H1 (cell line): ENCODE data around the gene ZNF669. TPM values are rescaled to one million over a fixed set of nuclear protein-coding genes. Genes with fewer than 3 reads are reported as not detected.

ENCODE experiments used
- CTCF ChIA-PET: fragments of 300-600 bp; sonication (Branson Sonifier 250); formaldehyde crosslinking; loops from one replicate; lab custom pipeline; 2021; ENCODE audit not compliant: partially characterized antibody; lab: Charles Lee
- POLR2A ChIA-PET: fragments of 300-600 bp; sonication (Branson Sonifier 250); formaldehyde crosslinking; loops from one replicate; lab custom pipeline; 2021; ENCODE audit warnings: inconsistent platforms; ENCODE audit not compliant: partially characterized antibody; lab: Charles Lee
- DNase-seq, 2 experiments: peaks; one replicate each; pipeline versions ENCODE4 v3.0.0 to v3.0.0-alpha.2; 2010 to 2022; ENCODE audit warnings: low spot score in 2 of 2, low read depth in 1 of 2, mixed read lengths in 1 of 2
- FAIRE-seq: peaks from 2 replicates; lab custom pipeline; 2011; peaks lifted over from hg19 to GRCh38; lab: Jason Lieb, UNC
- H2AFZ ChIP-seq: 2 replicates; pipeline ENCODE4 v1.8.1; 2012; ENCODE audit warnings: low read length, inconsistent platforms
- H2AK5ac ChIP-seq: 2 replicates; pipeline ENCODE4 v1.6.1; 2013; ENCODE audit warnings: low read depth, low read length
- H2BK120ac ChIP-seq: replicated peaks from 2 replicates; pipeline ENCODE3; 2013; ENCODE audit warnings: low read depth, low read length, inconsistent platforms
- H2BK12ac ChIP-seq: 2 replicates; pipeline ENCODE4 v1.6.1; 2013; ENCODE audit warnings: low read depth, low read length
- H2BK15ac ChIP-seq: 2 replicates; pipeline ENCODE4 v1.6.1; 2013; ENCODE audit warnings: low read length
- H2BK20ac ChIP-seq: 2 replicates; pipeline ENCODE4 v1.6.1; 2013; ENCODE audit warnings: low read length
- H2BK5ac ChIP-seq: 2 replicates; pipeline ENCODE4 v1.6.1; 2013; ENCODE audit warnings: low read depth, low read length
- H3K14ac ChIP-seq: 2 replicates; pipeline ENCODE4 v1.6.1; 2013; ENCODE audit warnings: inconsistent platforms; ENCODE audit not compliant: insufficient read length
- H3K18ac ChIP-seq: 2 replicates; pipeline ENCODE4 v1.6.1; 2013; ENCODE audit warnings: low read length; ENCODE audit errors: extremely low read depth
- H3K23ac ChIP-seq: 2 replicates; pipeline ENCODE4 v1.6.1; 2013; ENCODE audit warnings: inconsistent platforms; ENCODE audit not compliant: insufficient read length
- H3K23me2 ChIP-seq: 2 replicates; pipeline ENCODE4 v1.6.1; 2013; ENCODE audit warnings: low read depth, low read length
- H3K27ac ChIP-seq: 2 replicates; pipeline ENCODE4 v1.6.1; 2011; ENCODE audit warnings: low read depth, low read length, inconsistent platforms
- H3K27me3 ChIP-seq, 4 experiments: replicated peaks in 1 of 4; 1 replicate in 1 of 4; 2 replicates in 3 of 4; pipeline versions ENCODE4 v1.6.1 to v1.8.1; 2011 to 2013; ENCODE audit warnings: low read length in 3 of 4, mild to moderate bottlenecking in 3 of 4, inconsistent platforms in 2 of 4, mixed read lengths in 2 of 4, moderate library complexity in 1 of 4; ENCODE audit not compliant: control insufficient read depth in 3 of 4, insufficient read depth in 3 of 4; ENCODE audit errors: extremely low read depth in 1 of 4
- H3K36me3 ChIP-seq, 4 experiments: 2 replicates each; pipeline versions ENCODE4 v1.6.1 to v1.8.1; 2011 to 2013; ENCODE audit warnings: mild to moderate bottlenecking in 4 of 4, low read length in 3 of 4, moderate library complexity in 2 of 4, control low read depth in 1 of 4, inconsistent platforms in 1 of 4; ENCODE audit not compliant: insufficient read depth in 4 of 4, control insufficient read depth in 2 of 4
- H3K4ac ChIP-seq: replicated peaks from 2 replicates; pipeline ENCODE3; 2013; ENCODE audit warnings: low read length, low read depth, mixed read lengths, inconsistent platforms; ENCODE audit not compliant: insufficient read length
- H3K4me1 ChIP-seq, 4 experiments: replicated peaks in 1 of 4; 1 replicate in 1 of 4; 2 replicates in 3 of 4; pipeline versions ENCODE4 v1.6.1 to v1.8.1; 2011 to 2013; ENCODE audit warnings: low read length in 3 of 4, inconsistent platforms in 2 of 4, mixed read lengths in 1 of 4; ENCODE audit not compliant: insufficient read depth in 4 of 4, control insufficient read depth in 3 of 4
- H3K4me2 ChIP-seq, 2 experiments: 2 replicates each; pipeline versions ENCODE4 v1.6.1 to v1.8.1; 2011 to 2013; ENCODE audit warnings: low read depth in 2 of 2, low read length in 2 of 2, control low read depth in 1 of 2, inconsistent platforms in 1 of 2, mild to moderate bottlenecking in 1 of 2; ENCODE audit not compliant: insufficient read depth in 1 of 2
- H3K4me3 ChIP-seq, 4 experiments: fragments of 200-600, 300-600 bp in 1 of 4; sonication (generic), shearing (Covaris generic), sonication (Bioruptor Twin) in 1 of 4; 2 replicates each; pipeline versions ENCODE4 v1.5.1 to v1.8.1; 2011 to 2016; ENCODE audit warnings: low read length in 4 of 4, low read depth in 3 of 4, control low read depth in 2 of 4, inconsistent platforms in 2 of 4, mild to moderate bottlenecking in 2 of 4, mixed read lengths in 1 of 4, moderate library complexity in 1 of 4; ENCODE audit not compliant: insufficient read depth in 2 of 4; ENCODE audit errors: extremely low read depth in 1 of 4
- H3K56ac ChIP-seq: replicated peaks from 2 replicates; pipeline ENCODE3; 2013; ENCODE audit warnings: low read depth, mild to moderate bottlenecking, mixed read lengths, low read length, inconsistent platforms; ENCODE audit not compliant: insufficient read length
- H3K79me1 ChIP-seq: 2 replicates; pipeline ENCODE4 v1.6.1; 2013; ENCODE audit warnings: low read depth, low read length, control low read depth
- H3K79me2 ChIP-seq, 2 experiments: 2 replicates each; pipeline versions ENCODE4 v1.6.1 to v1.8.1; 2012 to 2013; ENCODE audit warnings: low read length in 2 of 2, mild to moderate bottlenecking in 2 of 2, inconsistent platforms in 1 of 2; ENCODE audit not compliant: insufficient read depth in 2 of 2, control insufficient read depth in 1 of 2
- H3K9ac ChIP-seq, 4 experiments: replicated peaks in 1 of 4; 1 replicate in 1 of 4; 2 replicates in 3 of 4; pipeline versions ENCODE4 v1.6.1 to v1.8.1; 2011 to 2013; ENCODE audit warnings: low read depth in 3 of 4, low read length in 3 of 4, control low read depth in 2 of 4, mild to moderate bottlenecking in 2 of 4, moderate library complexity in 2 of 4, inconsistent platforms in 1 of 4; ENCODE audit errors: extremely low read depth in 1 of 4
- H3K9me3 ChIP-seq, 2 experiments: 2 replicates each; pipeline versions ENCODE4 v1.6.1 to v1.8.1; 2012 to 2013; ENCODE audit warnings: mild to moderate bottlenecking in 2 of 2, moderate library complexity in 2 of 2, control low read depth in 1 of 2, inconsistent platforms in 1 of 2, low read depth in 1 of 2, low read length in 1 of 2, mixed read lengths in 1 of 2; ENCODE audit not compliant: insufficient read depth in 2 of 2
- H4K20me1 ChIP-seq, 2 experiments: replicated peaks in 1 of 2; 2 replicates each; pipeline versions ENCODE3 to v1.8.1; 2011 to 2013; ENCODE audit warnings: inconsistent platforms in 2 of 2, low read length in 2 of 2, mild to moderate bottlenecking in 1 of 2; ENCODE audit not compliant: insufficient read depth in 2 of 2, control insufficient read depth in 1 of 2
- H4K5ac ChIP-seq: 2 replicates; pipeline ENCODE4 v1.6.1; 2013; ENCODE audit warnings: low read length, low read depth, mixed read lengths, inconsistent platforms; ENCODE audit not compliant: insufficient read length
- H4K8ac ChIP-seq: 2 replicates; pipeline ENCODE4 v1.8.0; 2013; ENCODE audit warnings: mild to moderate bottlenecking, moderate library complexity, low read length, inconsistent platforms; ENCODE audit not compliant: insufficient read depth; ENCODE audit errors: extremely low read depth
- H4K91ac ChIP-seq: replicated peaks from 2 replicates; pipeline ENCODE3; 2013; ENCODE audit warnings: low read length, mixed read lengths, inconsistent platforms; ENCODE audit not compliant: insufficient read length
- ATF3 ChIP-seq: IDR thresholded peaks from 2 replicates; pipeline ENCODE4 v1.6.1; 2011; ENCODE audit warnings: low read depth, mild to moderate bottlenecking, low read length; ENCODE audit not compliant: insufficient read depth
- KDM1A ChIP-seq: fragments of 200-600, 300-600 bp; sonication (generic); IDR thresholded peaks from 2 replicates; pipeline ENCODE4 v1.7.1; 2016; ENCODE audit warnings: mild to moderate bottlenecking, low read length, borderline replicate concordance
- MAX ChIP-seq: IDR thresholded peaks from 2 replicates; pipeline ENCODE4 v1.6.1; 2012; ENCODE audit warnings: inconsistent platforms
- POLR2A ChIP-seq, 2 experiments: IDR thresholded peaks; 1 replicate in 1 of 2; 2 replicates in 1 of 2; pipeline ENCODE4 v1.6.1; 2011; ENCODE audit warnings: low read depth in 2 of 2, low read length in 2 of 2, mild to moderate bottlenecking in 2 of 2; ENCODE audit errors: control extremely low read depth in 1 of 2
- POLR2AphosphoS5 ChIP-seq: IDR thresholded peaks from 2 replicates; pipeline ENCODE4 v1.6.1; 2011; ENCODE audit warnings: low read depth, low read length
- POU5F1 ChIP-seq: IDR thresholded peaks from 2 replicates; pipeline ENCODE4 v1.6.1; 2011; ENCODE audit warnings: low read depth, mild to moderate bottlenecking, low read length, moderate library complexity
- SAP30 ChIP-seq: fragments of 300-600 bp; sonication (generic); IDR thresholded peaks from 2 replicates; pipeline ENCODE4 v1.7.1; 2012; ENCODE audit warnings: low read length, moderate library complexity, mild to moderate bottlenecking, inconsistent platforms; ENCODE audit not compliant: insufficient read depth, insufficient replicate concordance
- WGBS, 2 experiments: shearing (Covaris generic) in 1 of 2; methylation state at CpG; one replicate each; pipeline versions ENCODE4 v1.1.6 to v1.1.7; 2013 to 2015; ENCODE audit warnings: low lambda C conversion rate in 2 of 2, mixed read lengths in 2 of 2, inconsistent platforms in 1 of 2, low coverage in 1 of 2, missing lambda C conversion rate in 1 of 2; ENCODE audit not compliant: insufficient replicate concordance in 2 of 2, insufficient coverage in 1 of 2, insufficient read length in 1 of 2; ENCODE audit errors: extremely low coverage in 1 of 2, missing lambda C conversion rate in 1 of 2; 5-methylcytosine and 5-hydroxymethylcytosine counted together
- polyA plus RNA-seq, 7 experiments: library from polyadenylated mRNA; depleted of rRNA in 3 of 7; stranded (reverse) in 5 of 7; unstranded in 2 of 7; fragments of >200 nt in 5 of 7; fragments of 200-250 nt in 2 of 7; gene quantifications; 1 replicate in 5 of 7; 2 replicates in 1 of 7; 4 replicates in 1 of 7; pipeline versions ENCODE4 v1.2.1 to v1.2.3, GENCODE V29; 2011 to 2013; ENCODE audit warnings: missing spikeins in 2 of 7, mixed read lengths in 2 of 7
- total RNA-seq: library from RNA; stranded (reverse); fragmentation: NEBNext Ultra II Directional; extraction: Animal tissue kit (Norgen Biotek cat#: 25700); gene quantifications from 2 replicates; pipeline ENCODE4 v1.2.1, GENCODE V29; 2021

The ZNF669 gene
- total and polyA plus RNA-seq, 2 of the 8 experiments (the other 6 are each of a cell fraction or from before 2014, with no cell fraction given), result 4.8 to 20.3 TPM

- Histone ChIP-seq H3K23ac (no peak within 1 kb of the TSS), H3K23me2 (peaks cover 6% of the 10 kb centered on the region), H2AFZ (peak within 1 kb of the TSS; percentile 93), H3K56ac (peak within 1 kb of the TSS; percentile 27), H4K91ac (peak within 1 kb of the TSS; percentile 33), H4K8ac (peak within 1 kb of the TSS; percentile 95; the same call in 1 of the 2 replicates), H3K14ac (no peak within 1 kb of the TSS), H3K4ac (peak within 1 kb of the TSS; percentile 6), H2BK20ac (no peak within 1 kb of the TSS), H4K20me1 (no peaks in the 10 kb centered on the region), H3K79me1 (peaks cover 6% of the 10 kb centered on the region), H3K27ac (peak within 1 kb of the TSS; percentile 88), H3K4me2 (peak within 1 kb of the TSS; percentile 70 to 95), H2AK5ac (0 out of 2 replicates have a peak within 1 kb of the TSS, but pooled peaks have one; percentile 24), H3K4me3 (peak within 1 kb of the TSS; percentile 78 to 97 (median 92)), H2BK5ac (peak within 1 kb of the TSS; percentile 67), H3K27me3 (no peaks in the 10 kb centered on the region), H2BK15ac (no peak within 1 kb of the TSS), H3K4me1 (peaks cover 0 to 5% (median 4%) of the 10 kb centered on the region in 4 experiments; a peak in 4 of 7 replicates), H2BK120ac (no peak within 1 kb of the TSS), H3K18ac (peak within 1 kb of the TSS; percentile 85; the same call in 1 of the 2 replicates), H2BK12ac (no peak within 1 kb of the TSS), H3K9me3 (peaks cover 16 to 23% of the 10 kb centered on the region in 2 experiments), H4K5ac (peak within 1 kb of the TSS; percentile 24), H3K36me3 (peaks cover 0 to 30% (median 11%) of the 10 kb centered on the region in 4 experiments; a peak in 4 of 8 replicates), H3K9ac (peak within 1 kb of the TSS; percentile 85 to 95 (median 94)), H3K79me2 (peaks cover 21 to 46% of the 10 kb centered on the region in 2 experiments)
- DNase-seq (peak; percentile 92 to 97), FAIRE-seq (peak; percentile 95)
- CTCF ChIA-PET, result interaction anchor here (0.6 to 2.9 kb wide), 11 partner anchors 9 to 1805 kb away, joined by 3 to 8 read pairs (median 4); no protein-coding TSS in a partner anchor
- WGBS, 2 experiments, result 2% methylated on average over 43 of the region's 57 CpGs; no CpG with 5 or more reads in 1 of the 2 experiments
- POLR2A ChIA-PET, result interaction anchor here (0.7 to 2.6 kb wide), 15 partner anchors 8 to 354 kb away, joined by 3 to 11 read pairs (median 4); partner anchors contain the start of genes SCCPDH, ZNF669 and ZNF695
- TF ChIP-seq POLR2A (IDR thresholded peaks at IDR 0.05; ENCODE audit: control extremely low read depth in 1 of 2, low read depth in 2 of 2, low read length in 2 of 2) (peak; percentile 95 to 98), MAX (no peak), POU5F1 (no peak), ATF3 (no peak), KDM1A (no peak), POLR2AphosphoS5 (peak; percentile 97), SAP30 (no peak)
Observed at GRCh38 chr1:247078258-247079140, 25.7 kb downstream of the ZNF669 start, which contains the start of gene ZNF670. Gene ZNF670 (minus strand): TSS chr1:247078811. CDS start chr1:247078596, 215 bp downstream.
